KBM-7 (cell line): ENCODE results near the gene FBXO44.

Experiments
- DNase-seq: peaks from one replicate; pipeline ENCODE4 v3.0.0-alpha.2; 2015
- in situ Hi-C: fragments of 300-500 bp; cut with MboI; formaldehyde crosslinking; loops from 2 replicates; pipeline ENCODE4 v1.14.3; 2020; ENCODE audit warnings: low sequenced_read_pairs, low pct_unique_long_range_greater_than_20kb, mixed read lengths

Gene FBXO44

DNA sequence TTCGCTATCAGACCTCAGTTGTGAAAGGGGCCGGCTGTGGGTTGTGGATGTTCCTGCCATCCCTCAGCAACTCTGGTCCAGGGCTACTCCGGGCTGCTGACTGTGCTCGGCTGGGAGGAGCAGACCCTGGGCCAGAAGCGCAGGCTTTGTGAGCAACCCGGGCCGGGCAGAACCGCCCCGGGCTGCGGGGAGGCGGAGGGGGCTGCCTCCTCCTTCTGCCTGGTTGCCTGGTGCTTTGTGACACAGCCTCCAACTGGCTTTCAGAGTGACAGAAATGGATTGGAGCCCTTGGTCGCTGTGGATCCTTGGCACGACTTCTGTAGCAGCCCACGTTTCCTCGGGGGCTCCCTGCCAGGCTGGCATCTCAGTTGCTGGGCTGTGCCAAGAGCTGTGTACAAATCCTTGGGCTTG is 46.9 kb downstream of the FBXO44 start:
- no peak for DNase-seq

DNA sequence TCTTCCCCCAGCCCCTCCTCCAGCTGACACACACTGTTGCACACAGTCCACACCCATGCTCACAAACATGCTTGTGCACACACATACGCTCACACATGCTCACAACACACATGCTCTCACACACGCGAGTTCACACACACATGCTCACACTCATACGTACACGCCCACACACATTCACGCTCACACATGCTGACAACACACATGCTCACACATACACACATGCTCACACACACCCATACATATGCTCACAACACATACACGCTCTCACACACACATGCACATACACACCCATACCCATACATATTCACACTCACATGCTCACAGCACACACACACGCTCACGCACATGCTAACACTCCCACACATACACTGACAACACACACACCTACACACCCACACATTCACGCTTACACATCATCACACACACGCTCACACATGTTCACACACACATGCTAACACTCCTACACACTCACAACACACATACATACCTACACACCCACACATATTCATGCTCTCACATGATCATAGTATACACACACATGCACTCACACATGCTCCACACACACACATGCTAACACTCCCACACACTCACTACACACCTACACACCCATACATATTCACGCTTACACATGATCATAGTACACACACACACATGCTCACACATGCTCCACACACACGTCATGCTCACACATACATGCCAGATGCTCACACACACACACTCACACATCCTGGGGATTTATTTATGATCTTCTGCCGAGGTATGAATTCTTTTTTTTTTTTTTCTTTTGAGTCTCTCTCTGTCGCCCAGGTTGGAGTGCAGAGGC is 47.5 kb downstream of the FBXO44 start:
- no peak for DNase-seq
- in situ Hi-C loops, result no loop called here

More for the DNA sequence above, 46.9 kb downstream of the FBXO44 start:
- in situ Hi-C loops, result no loop called here

DNA sequence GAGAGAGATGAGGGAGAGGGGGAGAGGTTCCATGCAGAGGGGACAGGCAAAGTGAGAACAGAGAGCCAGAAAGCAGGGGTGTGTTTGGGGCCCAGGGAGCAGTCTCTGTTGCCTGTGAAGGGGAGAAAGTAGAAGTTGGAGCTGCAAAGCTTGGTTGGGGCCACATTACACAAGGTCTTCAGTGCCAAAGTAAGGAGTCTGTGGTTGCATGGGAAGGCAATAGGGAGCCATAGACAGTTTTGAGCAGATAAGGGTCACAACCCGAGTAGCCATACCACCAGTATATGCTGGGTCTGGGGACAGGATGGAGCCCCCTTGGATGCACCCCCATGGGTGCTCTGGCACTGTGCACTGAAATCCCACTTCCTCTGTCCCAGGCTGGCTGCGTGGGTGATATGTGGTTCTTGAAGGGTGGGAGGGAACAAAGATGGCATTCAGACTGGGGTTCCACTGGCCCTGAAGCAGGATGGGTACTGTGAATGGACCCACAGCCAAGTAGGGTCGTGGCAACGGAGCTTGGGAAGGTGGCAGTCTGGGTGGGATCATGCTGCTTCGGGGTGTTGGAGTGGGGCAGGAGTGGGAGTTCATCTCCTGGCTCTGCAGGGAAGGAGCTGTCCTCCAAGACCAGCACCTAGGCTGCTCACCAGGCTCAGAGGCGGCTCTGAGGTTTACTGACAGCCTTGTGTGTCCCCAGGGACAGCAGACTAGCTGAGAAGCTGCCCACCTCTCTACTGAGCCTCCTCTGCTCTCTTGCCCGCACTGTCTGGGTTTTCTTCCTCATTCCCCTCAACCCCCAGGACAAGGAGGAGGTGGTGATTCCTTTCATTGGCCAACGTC is 48.9 kb downstream of the FBXO44 start:
- in situ Hi-C loops, result no loop called here
- no peak for DNase-seq

DNA sequence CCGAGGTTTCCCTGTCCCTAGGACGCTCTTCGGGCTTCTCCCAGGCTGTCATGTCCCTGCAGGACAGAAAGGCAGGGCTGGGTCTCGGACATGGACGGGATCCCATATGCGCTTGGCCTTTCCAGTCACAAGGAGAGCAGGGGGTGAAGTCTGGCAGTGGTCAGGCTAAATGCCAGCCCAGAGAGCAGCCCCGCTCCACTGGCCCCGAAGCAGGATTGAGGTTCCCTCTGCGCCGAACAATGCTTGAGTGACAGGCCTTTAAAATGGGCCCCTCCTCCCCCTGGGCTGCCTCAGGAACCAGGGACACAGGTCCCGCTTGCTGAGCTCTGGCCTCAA is 49.5 kb downstream of the FBXO44 start:
- in situ Hi-C loops, result no loop called here
- DNase-seq, result no peak

DNA sequence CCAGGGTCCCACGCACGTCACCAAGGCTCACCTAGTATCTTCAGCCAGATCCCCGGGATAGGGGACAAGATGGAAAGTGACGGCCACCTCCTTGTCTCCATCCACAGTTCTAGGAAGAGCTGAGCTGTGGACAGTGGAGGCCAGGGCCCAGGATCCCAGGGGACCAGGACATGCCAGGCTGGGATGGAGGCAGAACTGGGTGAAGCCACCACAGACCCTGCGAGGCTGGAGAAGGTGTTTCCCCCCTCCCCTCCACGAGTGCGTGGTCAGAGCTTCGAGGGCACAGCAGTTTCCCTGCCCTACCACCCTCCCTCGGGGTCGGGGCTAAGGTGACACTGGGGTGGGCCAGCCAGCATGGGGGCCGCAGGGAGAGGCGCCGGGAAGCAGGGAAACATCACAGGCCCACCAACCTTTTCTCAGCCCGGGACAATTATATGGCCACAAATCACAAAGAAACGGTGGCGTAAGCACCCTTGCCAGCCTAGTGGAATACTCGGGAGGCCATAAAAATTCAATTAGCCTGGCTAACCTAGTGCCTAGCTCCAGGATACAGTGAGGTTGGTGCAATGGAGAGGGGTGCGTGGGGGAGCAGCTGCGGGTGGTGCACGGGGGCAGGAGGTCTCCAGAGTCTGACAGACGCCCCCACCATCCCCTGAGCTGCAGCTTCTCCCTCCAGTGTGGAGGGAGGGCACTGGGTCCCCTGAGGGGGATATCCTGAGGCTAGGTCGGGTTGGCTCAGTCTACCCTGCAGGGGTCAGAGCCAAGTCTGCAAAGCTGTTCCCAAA is 50.2 kb downstream of the FBXO44 start:
- in situ Hi-C loops, result no loop called here
- no peak for DNase-seq

DNA sequence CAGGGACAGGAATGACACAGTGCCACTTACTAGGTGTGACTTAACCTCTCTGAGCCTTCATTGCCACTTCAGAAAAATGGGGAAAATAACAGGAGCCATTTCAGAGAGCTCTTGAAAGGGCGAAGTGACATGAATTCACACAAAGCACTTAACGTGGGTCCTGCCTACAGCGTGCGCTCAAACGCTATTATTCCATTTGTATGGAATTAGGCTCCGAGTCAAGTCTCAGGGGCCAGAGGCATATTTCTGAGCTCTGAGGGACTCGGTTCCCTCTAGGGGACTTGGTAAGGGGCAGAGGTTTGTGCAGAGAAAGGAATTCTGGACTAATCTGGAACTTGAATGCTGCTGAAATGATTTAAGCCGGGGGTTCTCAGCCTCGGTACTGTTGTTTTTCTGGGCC is 50.9 kb downstream of the FBXO44 start:
- DNase-seq, result no peak
- in situ Hi-C loops, result no loop called here

DNA sequence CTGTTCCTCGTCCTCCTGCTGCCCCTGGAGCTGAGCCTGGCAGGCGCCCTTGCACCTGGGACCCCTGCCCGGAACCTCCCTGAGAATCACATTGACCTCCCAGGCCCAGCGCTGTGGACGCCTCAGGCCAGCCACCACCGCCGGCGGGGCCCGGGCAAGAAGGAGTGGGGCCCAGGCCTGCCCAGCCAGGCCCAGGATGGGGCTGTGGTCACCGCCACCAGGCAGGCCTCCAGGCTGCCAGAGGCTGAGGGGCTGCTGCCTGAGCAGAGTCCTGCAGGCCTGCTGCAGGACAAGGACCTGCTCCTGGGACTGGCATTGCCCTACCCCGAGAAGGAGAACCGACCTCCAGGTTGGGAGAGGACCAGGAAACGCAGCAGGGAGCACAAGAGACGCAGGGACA is 51.6 kb downstream of the FBXO44 start:
- in situ Hi-C loops, result no loop called here
- no peak for DNase-seq

DNA sequence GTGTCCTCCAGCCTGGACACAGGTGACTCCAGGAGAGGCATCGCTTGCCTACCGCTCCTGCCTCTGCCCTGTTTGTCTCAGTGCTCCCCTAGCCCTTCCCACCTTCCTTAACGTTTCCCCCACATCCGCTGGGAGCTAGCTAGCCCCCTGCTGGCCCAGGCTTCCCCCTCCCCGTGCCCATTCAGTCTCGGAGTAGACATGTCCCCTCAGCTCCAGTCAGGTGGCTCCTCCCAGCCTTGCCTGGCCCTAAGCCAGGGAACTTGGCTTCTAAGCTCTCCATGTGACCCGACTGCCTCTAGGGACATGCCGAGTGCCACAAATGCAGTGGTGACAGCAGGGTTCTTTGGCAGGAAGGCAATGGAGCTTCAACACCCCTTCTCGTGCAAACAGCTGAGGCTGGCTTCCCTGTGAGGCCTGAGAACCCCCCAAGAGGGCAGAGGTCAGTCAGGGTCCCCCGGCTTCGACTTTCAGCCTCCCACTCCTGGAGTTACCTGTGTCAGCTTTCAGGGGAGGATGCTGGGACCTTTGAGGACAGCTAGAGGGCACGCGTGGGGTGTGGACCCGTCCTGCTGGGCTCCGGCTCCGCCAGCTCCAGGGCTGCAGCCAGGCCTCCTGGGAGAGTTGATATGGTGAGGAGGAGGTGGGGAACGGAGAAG is 53.1 kb downstream of the FBXO44 start:
- no peak for DNase-seq

DNA sequence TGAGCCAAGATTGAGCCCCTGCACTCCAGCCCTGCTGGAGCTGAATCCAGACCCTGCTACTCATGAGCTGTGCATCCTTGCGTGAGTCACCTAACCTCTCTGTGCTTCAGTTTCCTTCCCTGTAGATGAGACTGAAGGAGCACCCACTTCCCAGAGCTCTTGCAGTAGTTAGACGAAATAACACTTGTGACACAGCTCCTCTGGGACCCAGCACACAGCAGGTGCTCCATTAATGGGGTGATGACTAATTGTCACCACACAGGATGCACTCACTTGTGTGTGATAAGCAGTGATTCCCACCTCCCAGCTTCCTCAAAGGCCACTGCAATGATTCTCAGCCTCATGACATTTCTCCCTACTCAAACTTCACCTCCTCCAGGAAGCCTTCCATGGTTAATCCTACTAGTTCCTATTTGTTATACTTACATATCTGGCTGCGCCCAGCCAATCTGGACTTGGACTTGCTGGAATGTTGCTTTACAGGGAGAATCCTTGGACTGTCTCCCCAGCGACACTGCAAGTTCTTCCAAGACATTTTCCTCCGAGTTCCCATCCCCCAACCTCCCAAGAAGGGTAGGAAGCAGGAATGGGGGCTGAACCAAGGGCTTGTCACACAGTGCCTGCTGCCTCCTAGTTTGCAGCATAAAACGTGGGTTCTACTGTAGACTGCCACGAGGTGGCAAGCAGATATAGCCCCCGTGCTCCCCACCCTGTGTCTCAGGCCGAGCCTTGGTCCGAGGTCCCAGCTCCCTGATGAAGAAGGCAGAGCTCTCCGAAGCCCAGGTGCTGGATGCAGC is 54.1 kb downstream of the FBXO44 start:
- no peak for DNase-seq
- in situ Hi-C loops, result no loop called here

More for the DNA sequence above, 53.1 kb downstream of the FBXO44 start:
- in situ Hi-C loops, result no loop called here

DNA sequence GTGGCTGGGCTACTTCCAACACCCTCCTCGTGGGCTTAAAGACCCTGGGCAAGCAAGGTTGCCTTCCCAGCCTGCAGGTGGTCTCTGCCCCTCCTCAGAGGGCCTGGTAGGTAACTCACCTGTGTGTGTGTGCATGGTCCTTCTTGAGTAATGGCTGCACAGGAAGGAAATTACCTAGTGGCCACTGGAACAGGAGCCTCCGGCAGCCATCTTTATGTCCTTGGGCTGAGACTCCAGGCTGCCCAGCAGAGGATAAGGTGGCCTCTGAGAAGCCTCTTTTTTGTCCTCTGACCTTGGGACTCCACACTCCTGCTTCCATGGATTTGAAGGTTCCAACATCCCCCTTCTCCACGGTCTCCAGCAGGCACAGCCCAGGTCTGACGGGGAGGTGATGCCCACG is 56.8 kb downstream of the FBXO44 start:
- no peak for DNase-seq
- in situ Hi-C loops, result no loop called here

DNA sequence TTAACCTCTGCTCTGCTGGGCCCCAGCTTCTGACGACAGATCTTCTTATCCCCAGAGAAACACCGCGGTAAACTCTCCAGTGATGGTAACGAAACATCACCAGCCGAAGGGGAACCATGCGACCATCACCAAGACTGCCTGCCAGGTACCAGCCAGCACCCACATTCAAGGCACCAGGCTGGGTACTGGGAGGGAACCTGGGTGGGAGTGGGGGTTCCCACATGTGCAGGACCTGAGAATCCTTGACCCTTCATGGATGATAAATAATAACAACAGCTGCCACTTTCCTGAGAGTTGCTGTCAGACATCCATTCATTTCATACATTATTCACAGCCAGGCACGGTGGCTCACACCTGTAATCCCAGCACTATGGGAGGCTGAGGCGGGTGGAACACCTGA is 57.6 kb downstream of the FBXO44 start:
- in situ Hi-C loops, result no loop called here
- no peak for DNase-seq
